HG03342 (cell line): ENCODE results near the gene OR6C1.
"Not testable (repeated sequence)": the region's sequence is repeated elsewhere in the genome, so short reads cannot be mapped to it uniquely, and the experiment has no call there.

Source experiments
- ATAC-seq: cut with Tn5 transposase; IDR thresholded peaks from one replicate; pipeline ENCODE4 v1.9.1; 2021; ENCODE audit warnings: mild to moderate bottlenecking, moderate library complexity; ENCODE audit not compliant: unreplicated experiment

OR6C1 gene

DNA sequence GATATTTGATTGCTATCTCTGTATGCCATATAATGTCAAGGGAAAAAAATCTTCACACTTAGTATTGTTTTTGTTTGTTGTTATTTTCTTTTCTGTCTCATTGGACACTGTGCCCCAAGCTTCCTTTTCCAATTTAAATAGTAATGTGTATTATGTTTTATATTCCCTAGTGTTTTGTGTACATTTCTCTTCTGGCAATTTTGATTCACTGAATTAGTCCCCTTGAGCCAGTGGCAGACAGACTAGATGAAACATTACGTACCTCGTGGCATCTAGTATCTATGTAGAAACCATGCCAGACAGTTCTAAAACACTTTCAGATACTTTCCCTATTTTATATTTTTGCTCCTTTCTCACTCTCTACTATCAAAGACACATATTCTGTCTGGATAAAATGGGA is at the start of gene OR6C1:
TSS of gene OR6C1 (plus strand) at position 301 of the 400 bp plus-strand sequence. CDS start 6,257 bp downstream, outside the sequence.
- no peak for ATAC-seq

DNA sequence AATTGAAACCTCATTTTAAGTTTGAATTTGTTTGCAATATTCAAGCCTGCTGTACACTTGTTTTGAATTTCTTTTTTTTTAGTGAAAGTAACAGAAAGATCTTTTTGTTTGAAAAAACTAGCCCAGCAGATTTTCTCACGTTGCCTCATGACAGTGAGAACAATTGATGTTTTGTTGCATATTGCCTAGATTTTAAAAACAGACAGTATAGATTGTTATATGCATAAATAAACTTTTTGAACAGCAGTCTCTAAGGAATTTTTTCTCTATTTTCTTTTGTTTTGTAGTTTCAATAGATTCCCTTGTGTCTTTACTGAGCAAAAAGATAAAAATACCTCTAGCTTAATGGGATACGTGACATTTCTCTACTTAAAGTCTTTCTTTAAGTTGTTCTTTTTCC is 33.2 kb upstream of the OR6C1 start:
- ATAC-seq: no peak

DNA sequence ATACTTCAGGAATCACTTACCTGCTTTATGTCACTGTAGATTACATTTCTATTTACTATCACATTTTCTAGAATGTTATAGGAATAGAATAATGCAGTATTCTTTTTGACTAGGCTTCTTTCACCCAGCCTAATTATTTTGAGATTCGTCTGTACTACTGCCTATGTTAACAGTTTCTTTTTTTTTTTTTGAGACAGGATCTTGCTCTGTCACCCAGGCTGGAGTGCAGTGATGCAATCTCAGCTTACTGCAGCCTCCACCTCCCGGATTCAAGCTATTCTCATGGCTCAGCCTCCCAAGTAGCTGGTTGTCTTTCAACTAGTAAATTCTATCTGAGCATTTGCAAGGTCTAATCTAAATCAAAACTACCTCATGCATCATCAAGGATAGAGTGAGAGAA is 24.1 kb upstream of the OR6C1 start:
- ATAC-seq: no peak

- ATAC-seq: no peak
Observed at GRCh38 chr12:55296469-55296868, 17.7 kb upstream of the OR6C1 start, which contains the start of gene OR6C6. Gene OR6C6 (minus strand): TSS chr12:55296569. CDS start chr12:55295232, 1,337 bp downstream.

DNA sequence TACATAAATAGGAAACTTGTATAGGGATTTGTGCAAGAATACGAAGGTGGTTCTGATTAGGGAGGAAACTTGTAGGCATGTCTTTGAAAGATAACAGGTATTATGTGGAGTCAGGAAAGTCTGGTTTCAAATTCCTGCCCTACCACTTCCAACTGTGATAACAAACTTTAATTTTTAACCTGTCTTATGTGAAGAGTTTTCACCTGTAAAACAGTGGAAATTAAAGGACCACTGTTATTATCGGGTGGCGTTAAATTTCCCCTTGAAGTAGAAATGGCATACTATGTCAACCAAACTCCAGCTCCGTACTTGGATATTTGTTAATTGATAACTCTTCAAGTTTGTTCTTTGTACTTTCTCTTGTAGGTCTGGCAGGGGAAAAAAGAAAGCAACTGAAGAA is 6.1 kb downstream of the OR6C1 start:
- ATAC-seq: no peak

- not testable (repeated sequence) for ATAC-seq
Observed at GRCh38 chr12:55325801-55326200, 11.7 kb downstream of the OR6C1 start.

DNA sequence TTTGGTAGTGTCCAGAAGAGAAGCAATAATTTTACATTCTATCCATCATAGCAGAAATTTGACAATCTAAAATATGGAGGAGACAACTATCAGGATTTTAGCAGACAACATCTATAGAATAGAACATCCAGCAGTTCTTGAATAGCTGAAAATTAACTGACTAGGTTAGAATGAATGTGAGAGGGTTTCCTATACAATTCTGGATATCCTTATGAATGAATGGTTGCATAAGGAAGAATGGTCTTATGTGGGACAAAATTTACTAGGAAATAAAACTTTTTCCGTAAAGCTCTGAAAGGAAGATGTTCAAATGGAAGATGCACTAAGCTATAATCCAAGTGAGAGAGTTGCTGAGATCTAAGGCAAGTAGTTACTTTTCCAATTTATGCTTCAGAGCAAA is 16.3 kb downstream of the OR6C1 start, which contains the start of gene OR6C3:
TSS of gene OR6C3 (plus strand) at position 301 of the 400 bp plus-strand sequence. CDS start 955 bp downstream, outside the sequence.
- no peak for ATAC-seq

- no peak for ATAC-seq
Observed at GRCh38 chr12:55336002-55336401, 21.9 kb downstream of the OR6C1 start.

DNA sequence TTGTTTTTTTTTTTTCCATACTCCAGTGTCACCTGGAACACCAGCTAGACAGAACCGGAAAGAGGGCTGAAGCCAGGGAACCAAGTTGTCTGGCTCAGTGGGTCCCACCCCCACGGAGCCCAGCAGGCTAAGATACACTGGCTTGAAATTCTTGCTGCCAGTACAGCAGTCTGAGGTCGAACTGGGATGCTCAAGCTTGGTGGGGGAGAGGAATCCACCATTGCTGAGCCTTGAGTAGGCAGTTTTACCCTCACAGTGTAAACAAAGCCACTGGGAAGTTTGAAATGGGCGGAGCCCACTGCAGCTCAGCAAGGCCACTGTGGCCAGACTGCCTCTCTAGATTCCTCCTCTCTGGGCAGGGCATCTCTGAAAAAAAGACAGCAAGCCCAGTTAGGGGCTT is 41.2 kb downstream of the OR6C1 start:
- not testable (repeated sequence) for ATAC-seq

- no peak for ATAC-seq
Observed at GRCh38 chr12:55362675-55363074, 48.5 kb downstream of the OR6C1 start, which contains the start of gene OR6C75. Gene OR6C75 (plus strand): TSS chr12:55362975. CDS start chr12:55365111, 2,136 bp downstream.

DNA sequence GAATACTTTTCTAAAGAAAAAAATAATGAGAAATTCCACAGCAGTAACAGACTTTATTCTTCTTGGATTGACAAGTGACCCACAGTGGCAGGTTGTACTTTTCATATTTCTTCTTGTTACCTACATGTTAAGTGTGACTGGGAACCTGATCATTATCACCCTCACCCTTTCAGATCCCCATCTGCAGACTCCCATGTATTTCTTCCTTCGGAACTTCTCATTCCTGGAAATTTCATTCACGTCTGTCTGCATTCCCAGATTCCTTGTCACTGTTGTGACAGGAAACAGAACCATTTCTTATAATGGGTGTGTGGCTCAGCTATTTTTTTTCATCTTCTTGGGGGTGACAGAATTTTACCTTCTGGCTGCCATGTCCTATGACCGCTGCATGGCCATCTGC is 50.9 kb downstream of the OR6C1 start:
- ATAC-seq: no peak
